NCI-H748 (cell line): Measurements from ENCODE around the gene TIMP2.
"Not testable (repeated sequence)": the region's sequence is repeated elsewhere in the genome, so short reads cannot be mapped to it uniquely, and the experiment has no call there.

Experiments used
- DNase-seq: peaks from one replicate; lab custom pipeline; 2025; ENCODE audit not compliant: unreplicated experiment; lab: John Stamatoyannopoulos, UW

TIMP2 gene

GRCh38 chr17:78908426-78908825 is 16.8 kb downstream of the TIMP2 start:
- DNase-seq, result no peak

- no peak for DNase-seq
Observed at GRCh38 chr17:78905541-78905940, 19.6 kb downstream of the TIMP2 start.

DNA sequence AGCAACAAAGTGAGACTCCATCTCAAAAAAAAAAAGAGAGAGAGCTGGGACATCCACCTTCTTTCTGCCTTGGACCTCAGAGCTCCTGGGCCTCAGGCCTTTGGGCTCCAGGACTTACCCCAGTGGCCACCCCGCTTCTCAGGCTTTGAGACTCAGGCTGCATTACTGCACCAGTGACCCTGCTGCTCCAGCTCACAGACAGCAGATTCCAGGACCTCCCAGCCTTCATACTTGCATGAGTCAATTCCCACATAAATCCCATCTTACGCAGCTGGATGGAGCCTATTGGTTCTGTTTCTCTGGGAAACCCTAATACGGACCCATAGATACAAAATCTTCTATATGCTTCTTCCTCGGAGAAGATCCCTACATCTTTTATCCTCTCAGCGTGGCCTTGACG is 20.1 kb downstream of the TIMP2 start:
- DNase-seq, result no peak

DNA sequence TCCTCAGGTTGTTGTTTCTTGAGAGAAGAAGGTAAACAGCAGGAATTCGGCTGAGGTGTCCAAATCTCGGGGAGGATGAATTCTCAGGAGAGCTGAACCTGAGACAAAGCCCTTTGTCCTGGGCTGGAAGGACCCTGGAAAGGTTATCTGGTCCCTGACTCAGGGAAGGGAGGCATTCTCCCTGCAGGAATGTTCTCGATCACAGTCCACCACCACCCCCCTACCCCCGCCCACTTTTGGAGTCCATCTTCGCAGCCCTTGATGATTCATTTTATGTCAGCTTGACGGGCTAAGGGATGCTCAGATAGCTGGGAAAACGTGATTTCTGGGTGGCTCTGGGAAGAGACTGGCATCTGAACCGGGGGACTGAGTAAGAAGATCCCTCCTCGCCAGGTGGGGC is 20.8 kb downstream of the TIMP2 start:
- no peak for DNase-seq

- DNase-seq, result peak; percentile 34
Observed at GRCh38 chr17:78903101-78903779, 21.9 kb downstream of the TIMP2 start, which contains the start of gene CEP295NL. TSS of gene CEP295NL (minus strand) at chr17:78903201. CDS start at chr17:78901828, 1,373 bp downstream.

DNA sequence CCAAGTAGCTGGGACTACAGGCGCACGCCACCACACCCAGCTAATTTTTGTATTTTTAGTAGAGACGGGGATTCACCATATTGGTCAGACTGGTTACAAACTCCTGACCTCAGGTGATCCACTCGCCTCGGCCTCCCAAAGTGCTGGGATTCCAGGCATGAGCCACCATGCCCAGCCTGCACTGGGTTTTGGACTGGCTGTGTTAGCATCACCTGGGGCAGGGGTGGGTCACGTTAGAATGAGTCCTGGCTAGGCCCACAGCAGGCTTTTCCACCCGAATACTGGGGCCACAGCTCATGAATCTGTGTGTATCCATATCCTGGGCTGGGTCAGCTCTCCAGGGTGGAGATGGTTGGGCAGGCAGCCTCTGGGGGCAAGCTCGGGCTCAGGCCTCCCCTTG is 23.0 kb downstream of the TIMP2 start:
- not testable (repeated sequence) for DNase-seq

DNA sequence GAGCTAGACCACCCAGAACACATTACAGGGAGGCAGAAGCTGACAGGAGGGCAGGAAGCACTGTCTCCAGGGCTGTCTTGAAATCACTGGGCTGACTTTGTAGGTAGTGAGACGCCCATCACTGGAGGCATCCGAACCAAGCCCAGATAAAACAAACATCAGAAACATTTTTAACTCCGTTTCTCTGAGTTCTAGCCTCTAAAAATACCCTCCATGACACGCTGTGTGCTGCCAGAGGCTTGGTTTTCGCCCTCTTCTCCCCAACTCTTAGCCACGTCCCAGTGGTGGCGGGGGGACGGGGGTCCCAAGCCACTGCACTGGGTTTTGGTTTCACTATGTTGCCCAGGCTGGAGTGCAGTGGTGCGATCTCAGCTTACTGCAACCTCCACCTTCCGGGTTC is 23.4 kb downstream of the TIMP2 start:
- no peak for DNase-seq

GRCh38 chr17:78900816-78901215 is 24.4 kb downstream of the TIMP2 start:
- no peak for DNase-seq

DNA sequence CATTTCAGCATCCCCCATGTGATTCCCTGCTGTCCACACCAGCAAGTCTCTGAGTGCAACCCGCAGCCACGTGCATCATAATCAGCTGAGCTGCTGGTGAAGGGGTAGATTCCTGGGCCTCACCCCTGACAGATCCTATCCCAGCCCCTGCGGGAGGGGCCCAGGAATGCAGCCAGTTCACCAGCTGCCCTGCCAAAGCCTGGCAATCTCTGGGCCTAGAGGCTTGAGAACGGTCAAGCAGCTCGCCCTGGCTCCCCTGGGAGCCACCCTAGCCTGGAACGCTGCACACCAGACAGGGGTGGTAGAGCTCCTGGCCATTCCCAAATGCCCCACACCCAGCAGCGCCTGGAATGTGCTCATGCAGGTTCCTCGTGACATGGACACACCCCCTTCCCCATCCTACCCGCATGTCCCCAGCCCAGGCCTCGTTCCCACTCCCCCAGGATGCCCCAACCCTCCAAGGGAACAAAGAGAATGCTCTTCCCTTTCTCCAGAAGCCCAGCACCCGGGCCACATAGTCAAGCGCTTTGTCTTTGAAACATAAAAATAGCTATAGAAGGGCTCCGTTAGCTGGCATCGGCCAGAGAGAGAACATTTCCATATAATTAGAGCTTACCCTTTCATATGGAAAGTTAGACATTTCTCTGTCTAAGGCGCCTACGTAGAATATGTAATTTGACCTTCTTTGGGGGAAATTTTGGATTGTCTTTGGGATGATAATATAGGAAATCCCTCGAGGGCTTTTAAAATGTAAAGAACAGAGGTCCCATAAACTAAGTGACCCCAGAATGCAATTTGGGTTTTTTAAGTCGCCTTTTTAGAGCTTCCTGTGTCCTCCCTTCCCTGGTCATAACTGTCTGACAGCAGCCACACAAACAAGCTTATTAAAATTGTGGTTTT is 25.6 kb downstream of the TIMP2 start:
- DNase-seq, result no peak

GRCh38 chr17:78898947-78899346 is 26.2 kb downstream of the TIMP2 start:
- DNase-seq, result no peak

- no peak for DNase-seq
Observed at GRCh38 chr17:78898075-78898836, 26.9 kb downstream of the TIMP2 start.

DNA sequence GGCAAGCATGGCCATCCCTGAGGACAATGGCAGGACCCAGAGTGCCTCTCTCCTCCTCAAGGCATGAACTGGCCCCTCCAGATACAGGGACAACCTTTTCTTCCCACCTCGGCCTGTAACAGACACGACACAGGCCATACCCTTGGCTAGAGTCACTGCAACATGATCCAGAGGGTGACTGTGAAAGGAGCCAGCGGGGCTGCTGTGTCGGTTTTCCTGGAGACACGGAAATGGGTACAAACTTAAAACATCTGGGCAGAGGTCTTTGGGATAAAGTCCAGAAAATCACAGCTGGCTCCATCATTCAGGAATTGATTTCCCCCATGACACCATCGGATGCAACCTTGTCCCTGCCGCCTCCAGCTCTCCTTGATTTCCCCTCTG is 27.5 kb downstream of the TIMP2 start:
- DNase-seq, result no peak

GRCh38 chr17:78896834-78897663 is 28.1 kb downstream of the TIMP2 start:
- no peak for DNase-seq

DNA sequence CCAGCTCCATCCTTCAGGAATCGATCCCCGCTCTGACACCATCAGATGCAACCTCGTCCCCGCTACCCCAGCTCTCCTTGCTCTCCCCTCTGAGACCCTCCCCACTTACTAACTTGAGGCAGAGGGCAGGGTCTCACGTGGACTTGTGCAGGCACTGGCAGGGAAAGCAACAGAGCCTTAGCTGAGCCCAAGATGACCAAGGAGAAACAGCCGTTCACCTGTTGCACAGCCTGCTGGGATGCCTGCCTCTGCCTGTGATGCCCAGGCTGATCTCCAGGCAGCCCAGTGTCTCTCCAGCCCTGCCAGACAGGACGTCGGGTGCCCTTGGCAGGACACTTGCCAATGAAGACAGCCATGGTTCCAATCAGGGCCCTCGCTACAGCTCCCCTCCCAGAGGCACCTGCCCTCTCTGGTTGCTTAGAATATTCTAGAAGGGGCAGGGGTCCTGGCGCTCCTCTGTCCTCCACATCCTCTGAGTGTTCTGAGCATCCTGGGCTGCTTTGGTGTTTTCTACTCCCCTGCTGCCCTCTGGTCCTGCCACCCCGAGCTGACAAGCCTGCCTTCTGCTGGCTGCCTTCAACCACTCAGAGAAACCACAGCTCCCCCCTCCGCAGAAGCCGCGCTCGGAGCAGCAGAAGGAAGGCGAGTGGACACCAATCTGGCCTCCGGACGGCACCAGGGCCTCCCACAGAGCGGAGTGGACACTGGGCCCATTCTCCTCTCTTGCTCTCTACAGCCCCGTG is 28.9 kb downstream of the TIMP2 start:
- no peak for DNase-seq

- DNase-seq, result no peak
Observed at GRCh38 chr17:78895322-78895721, 29.9 kb downstream of the TIMP2 start.

GRCh38 chr17:78893684-78894083 is 31.5 kb downstream of the TIMP2 start:
- DNase-seq, result no peak

DNA sequence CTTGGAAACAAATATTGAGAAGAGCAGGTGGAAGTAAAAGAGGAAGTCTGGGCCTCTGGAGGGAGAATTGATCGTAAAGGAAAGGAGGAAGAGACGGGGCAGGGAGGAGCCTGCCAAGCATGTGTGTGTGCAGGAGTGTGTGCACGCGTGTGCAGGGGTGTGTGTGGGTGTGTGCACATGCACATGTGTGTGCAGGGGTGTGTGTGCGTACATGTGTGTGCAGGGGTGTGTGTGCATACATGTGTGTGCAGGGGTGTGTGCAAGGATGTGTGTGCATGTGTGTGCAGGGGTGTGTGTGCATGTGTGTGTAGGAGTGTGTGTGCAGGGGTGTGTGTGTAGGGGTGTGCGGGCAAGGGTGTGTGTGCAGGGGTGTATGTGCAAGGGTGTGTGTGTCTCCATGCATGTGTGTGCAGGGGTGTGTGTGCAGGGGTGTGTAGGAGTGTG is 32.2 kb downstream of the TIMP2 start:
- no peak for DNase-seq

DNA sequence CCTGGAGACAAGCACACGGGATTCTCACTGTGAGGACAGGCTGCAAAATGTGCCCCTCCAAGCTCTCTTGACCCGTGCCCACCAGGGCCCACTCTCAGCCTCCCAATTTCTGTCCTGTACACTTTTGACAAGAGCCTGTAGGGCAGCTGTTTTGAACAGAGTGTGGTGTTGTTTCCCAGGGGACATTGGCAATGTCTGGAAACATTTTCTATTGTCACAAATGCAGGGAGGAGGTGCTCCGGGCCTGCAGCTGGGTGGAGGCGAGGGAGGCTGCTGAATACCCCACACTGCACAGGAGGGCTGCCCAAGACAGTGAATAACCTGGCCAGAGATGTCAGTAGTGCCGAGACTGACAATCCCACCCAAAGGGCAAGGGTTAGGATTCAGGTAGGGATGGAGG is 32.7 kb downstream of the TIMP2 start:
- DNase-seq, result no peak

GRCh38 chr17:78892062-78892456 is 33.1 kb downstream of the TIMP2 start:
- no peak for DNase-seq
